Neural progenitor cell (in vitro differentiated cells): Measurements from ENCODE around the gene DCX. TPM values are rescaled to one million over a fixed set of nuclear protein-coding genes. Genes with fewer than 3 reads are reported as not detected.

Experiments used
- DNase-seq: peaks from one replicate; pipeline ENCODE4 v3.0.0-alpha.2; 2016; ENCODE audit warnings: low spot score
- H2AFZ ChIP-seq: fragments of 200-600 bp; sonication (generic); replicated peaks from 2 replicates; pipeline ENCODE4 v1.6.1; 2016; ENCODE audit warnings: antibody characterized with exemption
- H3F3A ChIP-seq: fragments of 200-600 bp; sonication (generic); 2 replicates; pipeline ENCODE4 v1.6.1; 2016; ENCODE audit warnings: antibody characterized with exemption, low read depth
- H3K27ac ChIP-seq: fragments of 200-600 bp; sonication (generic); 2 replicates; pipeline ENCODE4 v1.5.1; 2016; ENCODE audit warnings: mild to moderate bottlenecking
- H3K27me3 ChIP-seq: fragments of 200-600 bp; sonication (generic); 2 replicates; pipeline ENCODE4 v1.6.1; 2016; ENCODE audit warnings: mild to moderate bottlenecking, moderate library complexity
- H3K36me3 ChIP-seq: fragments of 200-600 bp; sonication (generic); 2 replicates; pipeline ENCODE4 v1.5.1; 2016
- H3K4me1 ChIP-seq: fragments of 200-600 bp; sonication (generic); 2 replicates; pipeline ENCODE4 v1.6.1; 2016; ENCODE audit warnings: mixed run types
- H3K4me2 ChIP-seq: fragments of 200-600 bp; sonication (generic); 2 replicates; pipeline ENCODE4 v1.6.1; 2016
- H3K4me3 ChIP-seq: fragments of 200-600 bp; sonication (generic); 2 replicates; pipeline ENCODE4 v1.5.1; 2016
- H3K79me2 ChIP-seq: fragments of 200-600 bp; sonication (generic); 2 replicates; pipeline ENCODE4 v1.6.1; 2016; ENCODE audit warnings: low read depth
- H3K9ac ChIP-seq: fragments of 200-600 bp; sonication (generic); 2 replicates; pipeline ENCODE4 v1.6.1; 2016
- H3K9me3 ChIP-seq: fragments of 200-600 bp; sonication (generic); 2 replicates; pipeline ENCODE4 v1.5.1; 2016; ENCODE audit warnings: low read depth
- H4K20me1 ChIP-seq: fragments of 200-600 bp; sonication (generic); 2 replicates; pipeline ENCODE4 v1.6.1; 2016; ENCODE audit warnings: low read depth
- H3K27ac Mint-ChIP-seq: 3 replicates; pipeline ENCODE4 v1.8.0; 2021; ENCODE audit warnings: mixed read lengths
- H3K27me3 Mint-ChIP-seq: 2 replicates; pipeline ENCODE4 v1.8.0; 2022; ENCODE audit warnings: low read depth, mild to moderate bottlenecking, inconsistent platforms, moderate library complexity, mixed read lengths; ENCODE audit not compliant: insufficient read depth
- H3K36me3 Mint-ChIP-seq: 3 replicates; pipeline ENCODE4 v1.8.0; 2021; ENCODE audit warnings: mixed read lengths
- H3K4me1 Mint-ChIP-seq: 3 replicates; pipeline ENCODE4 v1.8.0; 2021; ENCODE audit warnings: mixed read lengths
- H3K4me3 Mint-ChIP-seq: 3 replicates; pipeline ENCODE4 v1.8.0; 2021; ENCODE audit warnings: mild to moderate bottlenecking, moderate library complexity, mixed read lengths
- H3K9me3 Mint-ChIP-seq: 3 replicates; pipeline ENCODE4 v1.8.0; 2020; ENCODE audit warnings: mixed read lengths
- CTCF ChIP-seq: fragments of 200-600 bp; sonication (generic); IDR thresholded peaks from 2 replicates; pipeline ENCODE4 v1.5.1; 2017; ENCODE audit warnings: antibody characterized with exemption, mild to moderate bottlenecking
- EZH2 ChIP-seq: fragments of 200-600 bp; sonication (generic); IDR thresholded peaks from 2 replicates; pipeline ENCODE4 v1.6.1; 2017; ENCODE audit warnings: antibody characterized with exemption, mild to moderate bottlenecking, moderate library complexity
- EZH2phosphoT487 ChIP-seq: fragments of 200-600 bp; sonication (generic); IDR thresholded peaks from 2 replicates; pipeline ENCODE4 v1.6.1; 2017; ENCODE audit warnings: antibody characterized with exemption
- total RNA-seq: library from RNA; depleted of rRNA; stranded (reverse); fragments of >200 nt; gene quantifications from 2 replicates; pipeline ENCODE4 v1.2.3, GENCODE V29; 2015; ENCODE audit warnings: low replicate concordance

Gene DCX
- total RNA-seq, 1 donor from 2014 or later, result 4.8 TPM

GRCh38 chrX:111322231-111322855, 89.6 kb downstream of the DCX start:
- no peaks in the 10 kb centered on the region for H3K9me3 Mint-ChIP-seq
- no peak overlapping the region for H3K27ac Mint-ChIP-seq
- no peak overlapping the region for H2AFZ ChIP-seq
- no peaks in the 10 kb centered on the region for H3K27me3 ChIP-seq
- H3K4me1 Mint-ChIP-seq, result peaks cover 12% of the 10 kb centered on the region
- H3K36me3 Mint-ChIP-seq, result no peaks in the 10 kb centered on the region
- H3K27me3 Mint-ChIP-seq, result no peaks in the 10 kb centered on the region
- H3K9ac ChIP-seq, result no peak overlapping the region
- H3K36me3 ChIP-seq, result peaks cover under 1% of the 10 kb centered on the region
- H3K4me3 ChIP-seq, result no peak overlapping the region
- H3F3A ChIP-seq, result peaks cover 51% of the 10 kb centered on the region
- peak overlapping the region; percentile 8 for H3K4me2 ChIP-seq
- H3K79me2 ChIP-seq, result no peaks in the 10 kb centered on the region
- no peaks in the 10 kb centered on the region for H3K9me3 ChIP-seq
- TF ChIP-seq CTCF (no peak), EZH2 (no peak)
- no peaks in the 10 kb centered on the region for H4K20me1 ChIP-seq
- peaks cover 75% of the 10 kb centered on the region for H3K4me1 ChIP-seq
- DNase-seq, result peak; percentile 32
- H3K27ac ChIP-seq, result no peak overlapping the region
- no peak overlapping the region for H3K4me3 Mint-ChIP-seq

GRCh38 chrX:111319451-111319850, 92.5 kb downstream of the DCX start:
- Histone ChIP-seq H3K36me3 (peaks cover 2% of the 10 kb centered on the region), H4K20me1 (no peaks in the 10 kb centered on the region), H2AFZ (no peak overlapping the region), H3K4me3 (no peak overlapping the region), H3K9ac (no peak overlapping the region), H3K79me2 (no peaks in the 10 kb centered on the region), H3K4me2 (no peak overlapping the region), H3F3A (peaks cover 22% of the 10 kb centered on the region), H3K9me3 (no peaks in the 10 kb centered on the region), H3K4me1 (peaks cover 47% of the 10 kb centered on the region), H3K27ac (no peak overlapping the region), H3K27me3 (no peaks in the 10 kb centered on the region)
- no peak for DNase-seq
- Mint-ChIP-seq H3K27ac (no peak overlapping the region), H3K27me3 (no peaks in the 10 kb centered on the region), H3K9me3 (peaks cover 4% of the 10 kb centered on the region), H3K4me1 (peaks cover 7% of the 10 kb centered on the region), H3K4me3 (no peak overlapping the region), H3K36me3 (no peaks in the 10 kb centered on the region)
- no peak for TF ChIP-seq EZH2phosphoT487
- TF ChIP-seq EZH2, result no peak
- no peak for TF ChIP-seq CTCF

GRCh38 chrX:111318901-111319300, 93.1 kb downstream of the DCX start:
- Mint-ChIP-seq H3K4me1 (peaks cover 7% of the 10 kb centered on the region), H3K4me3 (no peak overlapping the region), H3K36me3 (no peaks in the 10 kb centered on the region), H3K9me3 (peaks cover 4% of the 10 kb centered on the region), H3K27me3 (no peaks in the 10 kb centered on the region), H3K27ac (no peak overlapping the region)
- Histone ChIP-seq H3F3A (peaks cover 19% of the 10 kb centered on the region), H4K20me1 (no peaks in the 10 kb centered on the region), H3K4me3 (no peak overlapping the region), H3K9ac (no peak overlapping the region), H3K36me3 (peaks cover 2% of the 10 kb centered on the region), H3K27me3 (no peaks in the 10 kb centered on the region), H3K4me1 (peaks cover 47% of the 10 kb centered on the region), H2AFZ (no peak overlapping the region), H3K9me3 (no peaks in the 10 kb centered on the region), H3K27ac (no peak overlapping the region), H3K79me2 (no peaks in the 10 kb centered on the region), H3K4me2 (peak overlapping the region; percentile 13)
- TF ChIP-seq EZH2 (no peak), CTCF (no peak), EZH2phosphoT487 (no peak)
- DNase-seq, result no peak
